Umbilical cord (tissue), 2 donors: ENCODE data around the gene ANXA11. TPM values are rescaled to one million over a fixed set of nuclear protein-coding genes. Genes with fewer than 3 reads are reported as not detected.
A peak's percentile ranks its signal among the peaks of the same experiment; 100 is the strongest.
"Not testable (repeated sequence)": the region's sequence is repeated elsewhere in the genome, so short reads cannot be mapped to it uniquely, and the experiment has no call there.

Experiments
- DNase-seq: peaks from one replicate; pipeline ENCODE4 v3.0.0-alpha.2; 2015; ENCODE audit warnings: low spot score
- total RNA-seq: library from RNA; depleted of rRNA; stranded (reverse); fragments of >200 nt; gene quantifications from one replicate; pipeline ENCODE4 v1.2.3, GENCODE V29; 2014; ENCODE audit warnings: low replicate concordance; ENCODE audit not compliant: insufficient read depth

ANXA11 gene
- total RNA-seq, 1 donor from 2014 or later: 65.0 TPM

- no peak for DNase-seq
Observed at GRCh38 chr10:80146918-80147317, 58.4 kb downstream of the ANXA11 start.

GRCh38 chr10:80145406-80146308 lies 59.7 kb downstream of the ANXA11 start:
- DNase-seq: not testable (repeated sequence)

- DNase-seq: no peak
Observed at GRCh38 chr10:80144696-80145131, 60.6 kb downstream of the ANXA11 start.

- DNase-seq: no peak
Observed at GRCh38 chr10:80144067-80144695, 61.2 kb downstream of the ANXA11 start.

- no peak for DNase-seq
Observed at GRCh38 chr10:80141696-80142460, 63.5 kb downstream of the ANXA11 start.

GRCh38 chr10:80140251-80140650 lies 65.1 kb downstream of the ANXA11 start:
- DNase-seq: peak; percentile 80

GRCh38 chr10:80139265-80139664 lies 66.1 kb downstream of the ANXA11 start:
- DNase-seq: no peak

GRCh38 chr10:80137920-80138319 lies 67.4 kb downstream of the ANXA11 start:
- peak; percentile 89 for DNase-seq

- DNase-seq: peak; percentile 99
Observed at GRCh38 chr10:80137031-80137862, 68.1 kb downstream of the ANXA11 start.

- DNase-seq: peak; percentile 98
Observed at GRCh38 chr10:80136134-80136571, 69.2 kb downstream of the ANXA11 start.

- not testable (repeated sequence) for DNase-seq
Observed at GRCh38 chr10:80133687-80134086, 71.7 kb downstream of the ANXA11 start.

GRCh38 chr10:80133206-80133605 lies 72.1 kb downstream of the ANXA11 start:
- DNase-seq: peak; percentile 82

- peak; percentile 76 for DNase-seq
Observed at GRCh38 chr10:80132299-80133139, 72.8 kb downstream of the ANXA11 start, which contains the start of gene PLAC9. Gene PLAC9, plus strand, starts transcription at chr10:80132730. Its CDS starts 33 bp downstream, at chr10:80132763.

- no peak for DNase-seq
Observed at GRCh38 chr10:80131499-80131901, 73.8 kb downstream of the ANXA11 start.

- no peak for DNase-seq
Observed at GRCh38 chr10:80126876-80127275, 78.5 kb downstream of the ANXA11 start.

- DNase-seq: no peak
Observed at GRCh38 chr10:80122746-80123145, 82.6 kb downstream of the ANXA11 start.

- no peak for DNase-seq
Observed at GRCh38 chr10:80122110-80122710, 83.1 kb downstream of the ANXA11 start.

- no peak for DNase-seq
Observed at GRCh38 chr10:80118669-80119068, 86.7 kb downstream of the ANXA11 start.

GRCh38 chr10:80110986-80111385 lies 94.4 kb downstream of the ANXA11 start:
- no peak for DNase-seq
